CD4-positive, alpha-beta T cell treated with Interleukin-6 for 4 hours (primary cell): ENCODE results near the gene RASAL3.

Experiments
- DNase-seq: peaks from one replicate; pipeline ENCODE4 v3.0.0-alpha.2; 2020; ENCODE audit warnings: mixed read lengths

RASAL3 gene

DNA sequence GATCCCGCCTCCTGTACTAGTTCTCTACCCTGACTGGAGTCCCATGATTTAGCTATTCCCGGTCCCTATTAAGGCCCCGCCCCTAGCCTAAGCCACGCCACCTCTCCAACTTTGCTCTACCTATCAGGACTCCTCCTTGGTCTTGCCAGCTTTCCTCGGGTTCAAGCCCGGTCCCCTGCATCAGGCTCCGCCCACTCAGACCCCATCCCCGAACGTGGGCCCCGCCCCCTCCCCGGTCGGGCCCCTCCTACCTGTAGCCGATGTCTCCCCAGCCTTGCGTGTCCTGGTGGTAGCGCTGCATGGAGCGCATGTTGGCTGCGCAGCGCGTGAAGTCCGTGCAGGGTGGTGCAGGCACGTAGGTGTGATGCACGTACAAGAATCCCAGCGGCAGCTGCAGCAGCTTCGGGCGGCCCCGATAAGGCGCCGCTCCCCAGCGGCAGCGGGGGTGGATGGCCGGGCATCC lies 7.3 kb upstream of the RASAL3 start:
- DNase-seq, result no peak

DNA sequence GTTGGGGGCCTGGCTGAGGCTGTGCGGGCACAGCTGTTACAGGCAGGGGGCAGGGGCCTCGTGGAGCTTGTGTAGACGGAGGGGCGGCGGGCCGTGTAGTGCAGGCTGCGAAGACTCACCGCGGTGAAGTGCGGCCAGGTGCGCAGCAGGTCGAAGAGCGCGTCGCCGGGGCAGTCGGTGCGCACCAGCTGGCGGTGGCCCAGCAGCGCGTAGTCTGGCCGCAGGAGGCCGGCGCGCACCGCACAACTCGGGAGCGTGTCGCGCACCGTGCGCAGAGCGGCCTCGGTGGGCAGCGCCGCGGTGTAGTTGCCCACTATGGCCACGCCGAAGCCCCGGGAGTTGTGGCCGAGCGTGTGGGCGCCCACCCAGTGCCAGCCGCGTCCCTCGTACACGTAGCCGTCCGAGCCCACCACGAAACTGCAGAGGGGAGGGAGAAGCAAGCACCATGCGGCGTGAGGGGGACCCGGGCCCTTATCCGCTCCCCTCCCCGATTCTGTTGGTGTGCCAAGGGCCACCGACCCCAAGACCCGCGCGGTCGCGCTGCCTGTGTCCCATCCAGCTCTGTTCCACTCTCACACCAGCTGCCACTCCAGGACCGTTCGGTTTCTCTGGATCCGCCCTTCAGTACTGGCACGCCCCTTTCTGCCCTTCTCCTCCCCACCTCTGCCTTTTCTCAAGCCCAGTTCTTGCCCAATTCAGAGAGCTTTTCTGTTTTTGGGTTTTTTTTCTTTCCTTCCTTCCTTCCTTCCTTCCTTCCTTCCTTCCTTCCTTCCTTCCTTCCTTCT lies 5.4 kb upstream of the RASAL3 start:
- peak; percentile 63 for DNase-seq

DNA sequence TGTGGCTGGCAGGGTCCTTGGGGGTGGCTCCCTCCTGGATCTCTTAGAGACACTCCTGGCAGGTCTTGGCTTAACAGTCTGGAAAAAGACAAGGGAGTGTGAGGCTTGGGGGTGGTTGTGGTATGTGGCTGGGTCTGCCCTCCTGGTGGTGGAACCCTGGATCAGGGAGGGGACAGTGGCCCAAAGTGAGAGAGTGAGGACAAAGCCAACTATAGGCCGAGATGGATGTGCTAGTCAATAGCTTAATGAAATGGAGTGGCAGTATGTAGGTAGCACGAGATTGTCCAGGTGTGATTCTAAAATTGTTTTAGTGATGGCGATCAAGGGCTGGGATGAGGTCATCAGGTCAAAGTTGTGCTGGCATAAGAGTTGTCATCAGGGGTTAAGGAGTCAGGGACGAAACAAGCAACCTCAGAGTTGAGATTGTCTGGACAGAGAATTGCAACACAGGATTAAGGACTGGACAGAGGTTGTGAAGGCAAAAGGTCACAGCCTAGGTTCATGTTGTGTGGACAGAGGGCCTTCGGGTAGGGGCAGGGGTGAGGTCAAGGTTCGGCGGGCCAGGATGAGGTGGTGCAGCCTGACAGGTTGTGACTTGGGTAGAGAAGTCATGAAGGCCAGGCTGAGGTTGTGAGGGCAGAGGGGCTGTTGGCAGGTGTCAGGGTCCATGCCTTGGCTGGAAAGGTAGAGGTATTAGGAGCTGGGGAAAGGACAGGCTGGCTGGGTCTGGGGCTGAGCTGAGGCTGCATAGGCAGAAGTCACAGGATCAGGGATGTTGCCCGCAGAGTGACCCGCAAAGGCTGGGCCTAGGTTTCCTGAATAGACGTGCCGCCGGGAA lies 4.5 kb upstream of the RASAL3 start:
- no peak for DNase-seq

DNA sequence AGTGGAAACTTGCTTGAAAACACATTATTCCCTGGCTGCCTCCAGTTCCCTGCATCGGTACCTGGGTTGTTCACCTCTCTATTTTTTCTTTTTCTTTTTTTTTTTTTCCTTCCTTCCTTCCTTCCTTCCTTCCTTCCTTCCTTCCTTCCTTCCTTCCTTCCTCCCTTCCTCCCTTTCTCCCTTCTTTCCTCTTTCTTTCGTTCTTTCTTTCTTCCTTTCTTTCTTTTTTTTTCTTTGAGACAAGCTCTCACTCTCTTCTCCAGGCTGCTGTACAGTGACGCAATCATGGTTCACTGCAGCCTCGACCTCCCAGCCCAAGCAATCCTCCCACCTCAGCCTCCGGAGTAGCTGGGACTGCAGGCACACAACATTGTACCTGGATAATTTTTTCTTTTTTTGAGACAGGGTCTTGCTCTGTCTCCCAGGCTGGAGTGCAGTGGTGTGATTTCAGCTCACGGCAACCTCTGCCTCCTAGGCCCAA lies 3.4 kb upstream of the RASAL3 start:
- no peak for DNase-seq

DNA sequence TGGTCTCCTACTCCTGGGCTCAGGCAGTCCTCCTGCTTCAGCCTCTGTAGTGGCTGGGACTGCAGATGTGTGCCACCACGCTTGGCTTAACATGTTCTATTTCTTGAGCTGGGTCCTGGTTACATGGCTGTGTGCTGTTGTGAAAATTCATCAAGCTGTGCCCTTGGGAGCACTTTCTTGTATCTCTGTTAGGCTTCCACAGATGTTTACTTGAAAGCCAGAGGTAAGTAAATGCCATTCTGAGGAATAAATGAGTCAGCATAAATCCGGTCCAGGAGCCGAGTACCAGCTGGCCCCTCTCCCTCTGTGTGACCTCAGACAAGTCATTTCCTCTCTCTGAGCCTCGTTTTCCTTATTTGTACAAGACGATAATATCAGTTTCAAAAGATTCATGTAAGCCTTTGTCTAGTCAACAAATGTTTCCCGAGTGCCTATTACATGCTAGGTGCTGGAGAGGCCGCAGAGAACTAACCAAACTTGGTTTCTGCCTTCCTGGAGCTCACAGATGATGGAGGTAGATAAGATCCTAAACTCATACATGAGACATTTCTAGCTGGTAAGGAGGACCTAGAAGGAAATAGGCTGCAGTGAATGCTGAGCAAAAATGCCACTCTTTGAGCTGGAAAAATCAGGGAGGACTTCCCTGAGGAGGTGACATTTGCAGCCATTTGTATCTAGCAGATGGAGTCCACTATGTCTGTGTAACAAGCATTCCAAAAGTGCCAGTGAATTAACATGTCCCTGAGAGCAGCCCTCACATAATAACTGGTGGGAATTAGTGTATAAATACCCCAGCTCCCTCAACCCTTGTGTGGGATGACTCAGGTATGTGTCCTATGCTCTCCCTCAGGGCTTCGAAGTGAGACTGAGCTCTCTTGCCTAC lies 2.7 kb upstream of the RASAL3 start:
- DNase-seq, result peak; percentile 81

GRCh38 chr19:15463861-15464371 lies 428 bp downstream of the RASAL3 start:
- peak; percentile 88 for DNase-seq

DNA sequence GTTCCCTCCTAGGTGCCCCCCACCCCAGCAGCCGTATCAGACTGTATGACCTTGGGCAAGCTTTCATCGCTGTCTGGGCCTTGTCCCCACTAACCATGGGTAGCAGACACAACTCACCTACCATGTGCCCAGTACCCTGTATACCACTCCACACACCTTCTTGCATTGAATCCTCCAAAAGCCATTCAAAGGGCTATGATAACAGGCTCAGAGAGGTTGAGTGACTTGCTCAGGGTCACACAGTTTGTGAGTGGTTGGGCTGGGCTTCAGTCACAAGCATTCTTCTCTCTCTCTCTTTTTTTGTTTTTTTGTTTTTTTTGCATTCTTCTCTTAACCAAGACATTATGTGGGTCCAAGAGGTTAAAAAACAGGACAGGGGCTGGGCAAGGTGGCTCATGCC lies 2.6 kb downstream of the RASAL3 start:
- no peak for DNase-seq

GRCh38 chr19:15457701-15458484 lies 6.5 kb downstream of the RASAL3 start:
- no peak for DNase-seq

- peak; percentile 19 for DNase-seq
Measured at GRCh38 chr19:15456871-15457700, 7.3 kb downstream of the RASAL3 start.

GRCh38 chr19:15456441-15456840 lies 7.9 kb downstream of the RASAL3 start:
- no peak for DNase-seq

DNA sequence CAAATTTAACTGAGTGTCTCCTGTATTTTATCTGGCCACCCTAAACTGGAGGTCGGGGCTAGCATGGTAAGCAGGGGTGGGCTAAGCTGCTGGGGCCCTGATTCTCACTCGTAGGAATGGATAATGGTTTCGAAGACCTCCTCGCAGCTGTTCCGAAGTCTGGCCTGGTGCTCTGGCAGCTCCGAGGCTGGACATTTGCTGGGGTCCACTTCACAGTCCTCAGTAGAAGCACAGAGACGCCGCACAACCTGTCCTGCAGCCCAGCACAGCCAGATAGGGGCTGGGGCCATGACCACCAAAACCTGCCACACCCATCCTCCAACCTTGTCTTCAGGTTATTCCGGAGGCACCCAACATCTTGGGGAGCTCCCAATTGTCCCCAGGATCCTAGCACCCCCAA lies 8.3 kb downstream of the RASAL3 start:
- no peak for DNase-seq

- no peak for DNase-seq
Measured at GRCh38 chr19:15453906-15454860, 10.2 kb downstream of the RASAL3 start.

GRCh38 chr19:15453091-15453578 lies 11.2 kb downstream of the RASAL3 start:
- DNase-seq, result no peak

GRCh38 chr19:15452111-15453047 lies 12.0 kb downstream of the RASAL3 start:
- DNase-seq, result no peak

- DNase-seq, result no peak
Measured at GRCh38 chr19:15450528-15450890, 13.8 kb downstream of the RASAL3 start.

DNA sequence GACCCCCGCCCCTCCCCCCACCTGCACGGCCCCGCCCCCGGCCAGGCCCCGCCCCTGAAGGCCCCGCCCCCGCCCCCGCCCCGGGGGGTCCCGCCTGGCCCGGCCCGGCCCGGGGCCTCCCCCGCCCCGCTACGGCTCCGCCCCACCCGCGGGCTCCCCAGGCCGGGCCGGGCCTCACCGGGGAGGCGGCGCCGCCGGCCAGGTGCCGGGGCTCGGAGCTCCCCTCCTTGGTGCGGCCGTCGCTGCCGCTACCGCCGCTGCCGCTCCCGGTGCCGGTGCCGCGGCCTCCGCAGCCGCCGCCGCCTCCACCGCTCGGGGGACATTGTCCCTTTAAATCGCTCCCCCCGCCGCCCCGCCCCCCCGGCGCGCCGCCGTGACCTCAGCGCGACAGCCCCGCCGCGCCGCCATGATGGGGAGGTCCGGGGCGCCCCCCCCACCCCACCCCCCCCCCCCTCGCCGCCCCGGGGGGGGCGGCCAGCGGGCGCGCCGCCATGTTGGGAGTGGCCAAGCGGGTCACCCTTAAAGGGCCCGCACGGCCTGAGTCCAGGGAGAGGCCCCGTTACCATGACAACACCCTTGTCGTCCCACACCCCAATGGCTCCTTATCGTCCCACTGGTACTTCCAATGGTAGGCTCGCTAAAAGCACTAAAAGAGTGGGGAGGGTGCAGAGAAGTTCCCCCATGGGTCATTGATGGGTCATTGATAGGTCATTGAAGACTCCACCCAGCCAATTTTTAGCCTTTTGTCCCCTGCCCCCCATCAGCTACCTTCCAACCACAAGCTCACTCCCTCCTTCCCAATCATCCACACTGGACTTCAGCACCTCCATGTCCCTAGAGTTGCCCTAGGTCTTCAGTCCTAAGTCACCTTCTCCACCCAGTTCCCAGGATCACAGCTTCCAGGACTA lies 14.5 kb downstream of the RASAL3 start, which contains the start of gene WIZ:
Gene WIZ (minus strand): TSS at position 337 of the 908 bp plus-strand sequence. CDS start 1,649 bp downstream, outside the sequence.
- DNase-seq, result peak; percentile 88
